HG02885 (cell line): ENCODE results near the gene EMD.

Source experiments
- ATAC-seq: cut with Tn5 transposase; IDR thresholded peaks from one replicate; pipeline ENCODE4 v1.9.1; 2021; ENCODE audit warnings: mild to moderate bottlenecking; ENCODE audit not compliant: unreplicated experiment, poor library complexity

Gene EMD

GRCh38 chrX:154354516-154354915 is 24.6 kb upstream of the EMD start:
- no peak for ATAC-seq

- ATAC-seq, result no peak
Observed at GRCh38 chrX:154355094-154355775, 23.9 kb upstream of the EMD start.

- no peak for ATAC-seq
Observed at GRCh38 chrX:154355776-154356140, 23.3 kb upstream of the EMD start.

GRCh38 chrX:154356596-154356995 is 22.5 kb upstream of the EMD start:
- ATAC-seq, result no peak

- no peak for ATAC-seq
Observed at GRCh38 chrX:154357205-154357604, 21.9 kb upstream of the EMD start.

GRCh38 chrX:154358011-154358410 is 21.1 kb upstream of the EMD start:
- no peak for ATAC-seq

GRCh38 chrX:154358829-154359228 is 20.3 kb upstream of the EMD start:
- no peak for ATAC-seq

- ATAC-seq, result no peak
Observed at GRCh38 chrX:154359362-154360154, 19.5 kb upstream of the EMD start.

GRCh38 chrX:154360155-154360713 is 18.9 kb upstream of the EMD start:
- no peak for ATAC-seq

GRCh38 chrX:154362085-154362742 is 16.9 kb upstream of the EMD start:
- no peak for ATAC-seq

GRCh38 chrX:154363706-154364439 is 15.2 kb upstream of the EMD start:
- ATAC-seq, result no peak

GRCh38 chrX:154365052-154365600 is 14.0 kb upstream of the EMD start:
- ATAC-seq, result no peak

GRCh38 chrX:154365997-154366665 is 13.0 kb upstream of the EMD start:
- no peak for ATAC-seq

GRCh38 chrX:154366666-154367055 is 12.4 kb upstream of the EMD start:
- ATAC-seq, result no peak

GRCh38 chrX:154367474-154368308 is 11.4 kb upstream of the EMD start:
- ATAC-seq, result no peak

GRCh38 chrX:154368630-154369448 is 10.3 kb upstream of the EMD start:
- ATAC-seq, result no peak

GRCh38 chrX:154369449-154370299 is 9.4 kb upstream of the EMD start:
- ATAC-seq, result no peak
